ENCODE data around the gene CHMP6.

DNA sequence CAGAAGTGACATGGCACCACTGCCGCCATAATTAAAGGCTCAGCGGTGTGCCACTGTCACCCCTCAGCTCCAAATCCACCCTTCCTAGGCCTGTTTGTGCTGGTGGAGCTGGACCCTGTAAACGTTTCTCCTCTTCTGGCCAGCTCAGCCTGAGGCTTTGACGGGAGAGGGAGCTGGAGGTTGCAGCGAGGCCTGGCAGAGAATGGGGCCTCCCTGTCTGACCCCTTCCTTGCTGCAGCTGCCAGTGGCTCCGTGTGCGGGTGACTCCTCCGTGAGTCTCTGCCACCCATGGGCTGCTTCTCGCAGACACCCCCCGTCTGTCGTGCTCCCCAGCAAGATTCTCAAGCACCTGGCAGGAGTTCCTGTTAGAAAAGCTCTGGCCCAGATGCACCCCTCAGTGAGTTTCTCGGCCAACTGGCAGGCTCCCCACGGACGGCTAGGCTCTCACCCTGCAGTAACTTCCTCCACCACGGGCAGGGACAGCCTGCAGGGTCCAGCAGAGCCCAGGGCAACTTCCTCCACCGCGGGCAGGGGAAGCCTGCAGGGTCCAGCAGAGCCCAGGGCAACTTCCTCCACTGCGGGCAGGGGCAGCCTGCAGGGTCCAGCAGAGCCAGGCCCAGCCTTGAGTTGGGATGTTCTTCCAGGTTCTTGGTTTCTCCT is 4.7 kb upstream of the CHMP6 start:
- TF ChIP-seq, protein P1, sequence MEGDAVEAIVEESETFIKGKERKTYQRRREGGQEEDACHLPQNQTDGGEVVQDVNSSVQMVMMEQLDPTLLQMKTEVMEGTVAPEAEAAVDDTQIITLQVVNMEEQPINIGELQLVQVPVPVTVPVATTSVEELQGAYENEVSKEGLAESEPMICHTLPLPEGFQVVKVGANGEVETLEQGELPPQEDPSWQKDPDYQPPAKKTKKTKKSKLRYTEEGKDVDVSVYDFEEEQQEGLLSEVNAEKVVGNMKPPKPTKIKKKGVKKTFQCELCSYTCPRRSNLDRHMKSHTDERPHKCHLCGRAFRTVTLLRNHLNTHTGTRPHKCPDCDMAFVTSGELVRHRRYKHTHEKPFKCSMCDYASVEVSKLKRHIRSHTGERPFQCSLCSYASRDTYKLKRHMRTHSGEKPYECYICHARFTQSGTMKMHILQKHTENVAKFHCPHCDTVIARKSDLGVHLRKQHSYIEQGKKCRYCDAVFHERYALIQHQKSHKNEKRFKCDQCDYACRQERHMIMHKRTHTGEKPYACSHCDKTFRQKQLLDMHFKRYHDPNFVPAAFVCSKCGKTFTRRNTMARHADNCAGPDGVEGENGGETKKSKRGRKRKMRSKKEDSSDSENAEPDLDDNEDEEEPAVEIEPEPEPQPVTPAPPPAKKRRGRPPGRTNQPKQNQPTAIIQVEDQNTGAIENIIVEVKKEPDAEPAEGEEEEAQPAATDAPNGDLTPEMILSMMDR (IDR thresholded peaks at IDR 0.05; ENCODE audit: low read depth, low read length), result no peak
- TF ChIP-seq, protein P2, sequence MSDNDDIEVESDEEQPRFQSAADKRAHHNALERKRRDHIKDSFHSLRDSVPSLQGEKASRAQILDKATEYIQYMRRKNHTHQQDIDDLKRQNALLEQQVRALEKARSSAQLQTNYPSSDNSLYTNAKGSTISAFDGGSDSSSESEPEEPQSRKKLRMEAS (IDR thresholded peaks at IDR 0.05; ENCODE audit: low read depth, low read length), result no peak

Data from NB4 (cell line).